Epithelial cell of proximal tubule (primary cell): ENCODE measurements around the gene LARGE1. TPM values are rescaled to one million over a fixed set of nuclear protein-coding genes. Genes with fewer than 3 reads are reported as not detected.

Experiments
- DNase-seq: peaks from one replicate; pipeline ENCODE4 v3.0.0-alpha.2; 2011; ENCODE audit warnings: low read depth
- H3K4me3 ChIP-seq: 2 replicates; pipeline ENCODE4 v1.5.1; 2011; ENCODE audit warnings: low read depth, mild to moderate bottlenecking, low read length
- CTCF ChIP-seq: conservative IDR thresholded peaks from 2 replicates; pipeline ENCODE4 v1.5.1; 2012; ENCODE audit warnings: low read depth, mild to moderate bottlenecking, low read length
- total RNA-seq: library from RNA; depleted of rRNA; stranded (reverse); fragments of >200 nt; gene quantifications from 2 replicates; pipeline ENCODE4 v1.2.3, GENCODE V29; 2015

LARGE1 gene
- total RNA-seq, 1 donor from 2014 or later, result 18.3 TPM

- TF ChIP-seq CTCF, result no peak
- no peak for DNase-seq
- H3K4me3 ChIP-seq, result no peak overlapping the region
Observed at GRCh38 chr22:33639588-33640254, 280.6 kb downstream of the LARGE1 start.

GRCh38 chr22:33635766-33636165 is 284.5 kb downstream of the LARGE1 start:
- no peak overlapping the region for H3K4me3 ChIP-seq
- DNase-seq, result no peak
- no peak for TF ChIP-seq CTCF

GRCh38 chr22:33631777-33632176 is 288.5 kb downstream of the LARGE1 start:
- no peak for DNase-seq
- H3K4me3 ChIP-seq, result no peak overlapping the region
- TF ChIP-seq CTCF, result no peak

- DNase-seq, result no peak
- no peak for TF ChIP-seq CTCF
- no peak overlapping the region for H3K4me3 ChIP-seq
Observed at GRCh38 chr22:33625959-33626358, 294.3 kb downstream of the LARGE1 start.

GRCh38 chr22:33620085-33620484 is 300.2 kb downstream of the LARGE1 start:
- TF ChIP-seq CTCF, result no peak
- H3K4me3 ChIP-seq, result no peak overlapping the region
- DNase-seq, result no peak

- no peak for DNase-seq
- no peak for TF ChIP-seq CTCF
- no peak overlapping the region for H3K4me3 ChIP-seq
Observed at GRCh38 chr22:33606504-33606903, 313.8 kb downstream of the LARGE1 start.

- DNase-seq, result no peak
- TF ChIP-seq CTCF, result no peak
- H3K4me3 ChIP-seq, result no peak overlapping the region
Observed at GRCh38 chr22:33605666-33606065, 314.6 kb downstream of the LARGE1 start.
